GM21447 (cell line): Measurements from ENCODE around the gene CAMSAP1.

Experiments
- ATAC-seq: cut with Tn5 transposase; IDR thresholded peaks from one replicate; pipeline ENCODE4 v1.9.1; 2021; ENCODE audit not compliant: unreplicated experiment

CAMSAP1 gene

GRCh38 chr9:135778421-135778820 lies 128.9 kb downstream of the CAMSAP1 start:
- ATAC-seq, result no peak

- ATAC-seq, result no peak
These were observed 129.6 kb downstream of the CAMSAP1 start for GRCh38 chr9:135777623-135778177.

DNA sequence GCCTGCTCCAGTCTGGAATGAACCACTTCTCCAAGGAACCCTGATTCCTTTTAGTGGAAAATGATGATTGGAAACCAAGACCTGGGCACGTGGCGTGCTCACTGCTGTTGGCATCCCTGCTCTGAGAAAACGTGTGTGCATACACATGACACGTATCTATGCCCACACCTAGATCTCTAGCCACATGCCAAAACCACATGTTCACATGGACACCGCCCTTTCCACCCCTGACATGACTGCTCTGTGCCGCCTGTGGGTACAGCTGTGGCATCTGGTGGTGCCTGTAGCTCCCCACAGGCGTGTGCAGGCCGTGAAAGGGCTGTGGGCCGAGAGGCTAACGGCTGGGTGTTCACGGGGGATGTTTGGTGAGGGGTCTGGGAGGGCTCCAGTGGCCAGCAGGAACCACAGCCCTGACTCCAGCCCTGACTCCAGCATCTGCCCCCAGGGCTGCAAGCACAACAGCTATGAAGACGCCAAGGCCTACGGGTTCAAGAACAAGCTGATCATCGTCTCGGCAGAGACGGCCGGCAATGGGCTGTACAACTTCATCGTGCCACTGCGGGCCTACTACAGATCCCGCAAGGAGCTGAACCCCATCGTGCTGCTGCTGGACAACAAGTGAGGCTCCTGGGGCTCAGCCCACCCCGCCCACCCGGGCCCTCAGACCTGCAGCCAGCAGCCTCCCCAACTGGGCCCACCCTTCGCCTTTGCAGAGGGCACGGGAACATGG lies 130.3 kb downstream of the CAMSAP1 start:
- no peak for ATAC-seq

DNA sequence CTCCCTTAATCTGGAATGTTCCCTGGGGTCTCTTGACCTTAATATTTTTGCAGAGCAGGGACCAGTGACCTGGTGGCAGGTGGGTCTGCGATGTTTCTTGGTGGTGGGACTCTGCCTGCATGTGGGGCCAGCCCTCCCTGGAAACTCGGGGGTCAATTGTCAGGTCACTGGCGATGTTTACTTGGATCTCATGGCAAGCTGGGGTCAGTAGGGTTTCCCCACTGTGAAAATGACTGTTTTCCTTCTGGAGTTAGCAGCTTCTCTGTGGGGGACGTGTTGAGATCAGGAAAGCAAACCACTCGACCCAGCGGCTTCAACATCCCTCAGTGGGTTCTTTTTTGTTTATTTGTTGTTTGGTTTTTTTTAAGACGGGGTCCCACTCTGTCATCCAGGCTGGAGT lies 131.4 kb downstream of the CAMSAP1 start:
- ATAC-seq, result no peak

GRCh38 chr9:135774794-135775525 lies 132.4 kb downstream of the CAMSAP1 start:
- no peak for ATAC-seq

DNA sequence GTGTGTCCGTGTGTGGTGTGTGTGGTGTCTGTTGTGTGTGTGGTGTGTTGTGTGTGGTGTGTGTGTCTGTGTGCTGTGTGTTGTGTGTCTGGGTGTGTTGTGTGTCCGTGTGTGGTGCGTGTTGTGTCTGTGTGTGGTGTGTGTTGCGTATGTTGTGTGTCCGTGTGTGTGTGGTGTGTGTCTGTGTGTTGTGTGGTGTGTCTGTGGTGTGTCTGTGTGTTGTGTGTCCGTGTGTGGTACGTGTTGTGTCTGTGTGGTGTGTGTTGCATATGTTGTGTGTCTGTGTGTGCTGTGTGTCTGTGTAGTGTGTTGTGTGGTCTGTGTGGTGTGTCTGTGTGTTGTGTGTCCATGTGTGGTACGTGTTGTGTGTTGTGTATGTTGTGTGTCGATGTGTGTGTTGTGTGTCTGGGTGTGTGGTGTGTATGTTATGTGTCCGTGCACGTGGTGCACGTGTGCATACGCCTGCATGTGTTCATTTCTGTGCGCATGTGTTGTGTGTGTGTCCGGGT lies 133.1 kb downstream of the CAMSAP1 start:
- ATAC-seq, result no peak

DNA sequence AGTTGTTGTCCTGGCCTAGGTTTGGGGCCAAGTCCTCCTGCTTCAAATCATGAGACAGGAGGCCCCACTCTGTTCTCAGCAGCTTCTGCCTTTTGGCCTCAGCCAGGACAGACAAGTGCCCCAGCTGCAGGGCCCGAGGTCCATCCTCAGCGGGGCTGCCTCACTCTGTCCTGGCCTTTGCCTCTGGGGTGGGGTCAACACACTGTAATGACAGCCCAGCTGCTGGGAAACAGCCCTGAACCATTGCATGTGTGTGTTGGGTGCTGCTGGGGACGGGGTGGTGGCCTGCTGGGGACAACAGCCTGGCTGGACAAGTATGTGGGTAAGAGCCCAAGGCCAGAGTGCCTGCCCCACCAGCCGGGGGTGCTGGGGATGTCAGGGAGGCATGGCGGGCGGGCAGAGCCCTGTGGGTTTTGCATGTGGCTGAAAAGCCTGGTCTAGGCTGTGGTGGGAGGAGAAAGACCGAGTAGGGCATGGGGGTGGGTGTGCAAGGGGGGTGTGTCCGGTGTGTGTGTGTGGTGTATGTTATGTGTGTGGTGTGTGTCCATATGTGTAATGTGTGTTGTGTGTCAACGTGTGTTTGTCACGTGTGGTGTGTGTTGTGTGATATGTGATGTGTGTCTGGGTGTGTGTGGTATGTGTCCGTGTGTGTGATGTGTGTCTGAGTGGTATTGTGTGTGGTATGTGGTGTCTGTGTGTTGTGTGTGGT lies 133.7 kb downstream of the CAMSAP1 start:
- no peak for ATAC-seq

GRCh38 chr9:135772702-135773493 lies 134.4 kb downstream of the CAMSAP1 start:
- no peak for ATAC-seq

DNA sequence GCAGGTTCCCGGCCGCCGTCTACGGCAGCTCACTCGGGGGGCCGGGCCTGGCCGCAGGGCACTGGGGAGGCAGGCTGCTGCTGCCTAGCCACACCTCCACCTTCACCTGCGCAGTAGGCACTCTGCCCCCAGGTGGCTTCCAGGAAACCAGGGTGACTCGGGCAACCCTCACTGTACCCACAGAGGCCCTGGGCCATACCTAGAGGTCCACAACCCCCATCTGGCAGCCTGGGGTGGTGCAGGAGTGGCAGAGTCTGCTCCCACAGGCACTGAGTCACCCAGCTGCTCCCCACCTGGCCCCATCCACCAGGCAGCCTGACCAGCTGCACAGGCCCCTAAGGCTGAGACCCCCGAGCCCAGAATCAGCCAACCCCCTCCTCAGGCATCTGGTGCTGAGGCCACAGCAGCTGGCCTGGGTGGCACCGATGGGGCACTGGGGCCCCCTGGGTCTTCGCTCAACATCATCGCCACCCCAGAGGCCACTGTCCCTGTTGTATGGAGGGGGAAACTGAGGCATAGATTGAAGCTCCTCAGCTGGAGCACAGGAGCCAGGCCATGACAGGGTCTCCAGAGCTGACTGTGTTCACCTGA lies 135.2 kb downstream of the CAMSAP1 start:
- no peak for ATAC-seq

GRCh38 chr9:135771401-135772051 lies 135.8 kb downstream of the CAMSAP1 start:
- no peak for ATAC-seq

DNA sequence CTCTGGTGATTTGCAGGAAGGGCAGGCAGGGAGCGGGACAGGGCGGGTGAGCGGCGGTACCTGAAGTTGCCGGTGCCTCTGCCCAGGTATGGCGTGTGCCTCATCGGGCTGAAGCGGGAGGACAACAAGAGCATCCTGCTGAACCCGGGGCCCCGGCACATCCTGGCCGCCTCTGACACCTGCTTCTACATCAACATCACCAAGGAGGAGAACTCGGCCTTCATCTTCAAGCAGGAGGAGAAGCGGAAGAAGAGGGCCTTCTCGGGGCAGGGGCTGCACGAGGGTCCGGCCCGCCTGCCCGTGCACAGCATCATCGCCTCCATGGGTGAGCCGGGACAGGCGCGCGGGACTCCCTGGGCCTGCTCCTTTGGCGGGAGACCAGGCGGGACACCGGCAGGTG lies 136.6 kb downstream of the CAMSAP1 start:
- no peak for ATAC-seq

DNA sequence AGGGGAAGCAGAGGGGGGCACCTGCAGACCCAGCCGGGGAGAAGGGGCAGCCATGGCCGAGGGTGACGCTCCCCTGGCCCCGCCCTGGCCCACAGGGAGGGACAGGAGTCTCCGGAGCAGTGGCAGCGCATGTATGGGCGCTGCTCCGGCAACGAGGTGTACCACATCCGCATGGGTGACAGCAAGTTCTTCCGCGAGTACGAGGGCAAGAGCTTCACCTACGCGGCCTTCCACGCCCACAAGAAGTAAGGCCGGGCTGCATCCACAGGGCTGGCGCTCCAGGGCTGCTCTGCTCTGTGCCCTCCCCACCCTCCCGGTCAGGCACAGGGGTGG lies 137.2 kb downstream of the CAMSAP1 start:
- ATAC-seq, result no peak

- no peak for ATAC-seq
These were observed 137.7 kb downstream of the CAMSAP1 start for GRCh38 chr9:135769489-135770202.

DNA sequence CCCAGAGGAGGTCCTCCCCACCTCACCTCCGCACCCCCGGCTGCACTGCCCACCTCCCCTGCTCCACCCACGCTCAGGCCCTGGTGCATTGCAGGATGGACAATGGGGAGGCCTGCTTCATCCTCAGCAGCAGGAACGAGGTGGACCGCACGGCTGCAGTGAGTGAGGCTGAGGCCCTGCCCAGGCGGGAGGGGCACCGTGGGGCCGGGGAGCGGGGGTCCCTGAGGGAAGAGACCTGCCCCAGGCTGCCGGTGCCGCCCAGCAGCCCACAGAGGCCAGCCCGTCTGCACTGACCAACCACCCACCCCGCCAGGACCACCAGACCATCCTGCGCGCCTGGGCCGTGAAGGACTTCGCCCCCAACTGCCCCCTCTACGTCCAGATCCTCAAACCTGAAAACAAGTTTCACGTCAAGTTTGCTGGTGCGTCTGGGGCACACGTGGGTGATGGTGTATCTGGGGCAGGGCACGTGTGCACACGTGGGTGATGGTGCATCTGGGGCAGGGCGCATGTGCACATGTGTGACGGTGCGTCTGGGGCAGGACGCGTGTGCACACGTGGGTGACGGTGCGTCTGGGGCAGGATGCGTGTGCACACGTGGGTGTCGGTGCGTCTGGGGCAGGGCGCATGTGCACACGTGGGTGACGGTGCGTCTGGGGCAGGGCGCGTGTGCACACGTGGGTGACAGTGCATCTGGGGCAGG lies 138.7 kb downstream of the CAMSAP1 start:
- no peak for ATAC-seq

GRCh38 chr9:135766707-135767106 lies 140.6 kb downstream of the CAMSAP1 start:
- ATAC-seq, result no peak

- ATAC-seq, result no peak
These were observed 141.1 kb downstream of the CAMSAP1 start for GRCh38 chr9:135766251-135766650.

- no peak for ATAC-seq
These were observed 141.9 kb downstream of the CAMSAP1 start for GRCh38 chr9:135765416-135765815.

- no peak for ATAC-seq
These were observed 142.6 kb downstream of the CAMSAP1 start for GRCh38 chr9:135764731-135765130.
